ENCODE measurements around the gene MED12L.

- TF ChIP-seq POLR2AphosphoS5 (IDR thresholded peaks at IDR 0.05; ENCODE audit: low read depth, low read length), result no peak
- TF ChIP-seq TAF1 (IDR thresholded peaks at IDR 0.05; ENCODE audit: borderline replicate concordance, insufficient read depth, low read length), result no peak
Observed at GRCh38 chr3:151443583-151443982, 358.1 kb downstream of the MED12L start.
